ENCODE results near the gene TAGLN3.

Gene TAGLN3

GRCh38 chr3:112056451-112056929 lies 57.8 kb downstream of the TAGLN3 start:
- DNase-seq, result no peak

GRCh38 chr3:112059497-112059896 lies 60.8 kb downstream of the TAGLN3 start:
- DNase-seq, result no peak

GRCh38 chr3:112061152-112061551 lies 62.4 kb downstream of the TAGLN3 start:
- DNase-seq, result no peak

Data from DMS79 treated with DMSO at 0.1 percent for 48 hours (cell line).